ENCODE measurements around the gene LONRF3.

DNA sequence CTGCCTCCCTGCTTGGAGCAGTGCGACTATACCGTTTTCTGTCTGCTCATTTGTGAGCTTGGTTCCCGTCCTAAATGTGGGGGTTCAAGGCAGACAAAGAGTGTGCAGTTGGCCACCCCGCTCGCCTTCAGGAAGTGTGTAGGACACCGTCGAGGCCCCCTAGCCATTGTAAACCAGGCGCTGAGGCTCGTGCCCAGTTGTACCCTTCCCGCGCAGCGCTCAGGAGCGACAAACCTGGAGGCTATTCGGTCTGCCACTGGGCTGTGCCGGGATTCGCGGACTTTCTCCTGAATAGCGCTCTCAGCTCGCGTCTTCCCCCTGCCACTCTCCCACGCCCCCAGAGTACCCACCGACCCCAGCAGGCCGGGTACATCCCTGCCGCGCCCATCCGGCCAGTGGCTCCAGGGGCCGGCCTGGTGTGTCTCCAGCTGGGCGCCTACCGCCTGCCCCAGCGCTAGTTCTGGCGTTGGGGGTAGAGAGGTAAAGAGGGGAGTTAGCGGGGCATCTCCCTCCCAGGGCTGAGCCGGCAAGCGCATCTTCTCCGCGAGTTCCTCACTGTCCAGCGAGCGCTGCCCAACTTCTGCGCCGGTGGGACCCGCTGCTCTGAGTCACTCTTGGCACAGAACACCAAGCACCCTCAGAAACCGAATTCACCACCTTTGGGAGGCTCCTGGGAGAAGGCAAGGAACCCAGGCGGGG lies 880 bp upstream of the LONRF3 start:
- no peak for TF ChIP-seq POLR2A (IDR thresholded peaks at IDR 0.05; ENCODE audit: low read depth, low read length)
- no peak for TF ChIP-seq POLR2AphosphoS5 (IDR thresholded peaks at IDR 0.05; ENCODE audit: low read depth, low read length)
- TF ChIP-seq SPI1 (IDR thresholded peaks at IDR 0.05; ENCODE audit: low read depth, low read length): no peak
- no peak for TF ChIP-seq TAF1 (IDR thresholded peaks at IDR 0.05; ENCODE audit: low read depth, low read length)

All from GM12891 (cell line).